SK-N-SH (cell line): ENCODE data around the gene ZNF366.

ENCODE experiments used
- CTCF ChIP-seq: fragments of 200-600 bp; sonication (generic); IDR thresholded peaks from 2 replicates; pipeline ENCODE4 v1.6.1; 2017; ENCODE audit warnings: antibody characterized with exemption, mild to moderate bottlenecking, moderate library complexity
- EP300 ChIP-seq, 2 experiments: IDR thresholded peaks; 2 replicates each; pipeline versions ENCODE4 v1.4.0 to v1.6.1; 2012; ENCODE audit warnings: borderline replicate concordance in 1 of 2, low read depth in 1 of 2, low read length in 1 of 2
- GABPA ChIP-seq: IDR thresholded peaks from 2 replicates; pipeline ENCODE4 v1.4.0; 2012; ENCODE audit warnings: low read depth, mild to moderate bottlenecking
- NFIC ChIP-seq: IDR thresholded peaks from 2 replicates; pipeline ENCODE4 v1.4.0; 2012; ENCODE audit warnings: borderline replicate concordance
- RAD21 ChIP-seq: IDR thresholded peaks from 2 replicates; pipeline ENCODE4 v1.6.1; 2012; ENCODE audit warnings: mild to moderate bottlenecking, low read length
- REST ChIP-seq: IDR thresholded peaks from 2 replicates; pipeline ENCODE4 v1.6.1; 2012; ENCODE audit warnings: mild to moderate bottlenecking, low read depth, low read length, moderate library complexity
- SMC3 ChIP-seq: IDR thresholded peaks from 2 replicates; pipeline ENCODE4 v1.6.1; 2012; ENCODE audit warnings: low read depth, low read length, improper control_type of control experiment
- TEAD4 ChIP-seq: IDR thresholded peaks from 2 replicates; pipeline ENCODE4 v1.4.0; 2012; ENCODE audit warnings: mild to moderate bottlenecking, borderline replicate concordance; ENCODE audit not compliant: insufficient read depth

GRCh38 chr5:72529383-72529782 is 22.2 kb upstream of the ZNF366 start:
- no peak for TF ChIP-seq REST
- TF ChIP-seq EP300 (IDR thresholded peaks at IDR 0.05; ENCODE audit: borderline replicate concordance in 1 of 2, low read depth in 1 of 2, low read length in 1 of 2), result no peak
- no peak for TF ChIP-seq GABPA
- no peak for TF ChIP-seq NFIC
- no peak for TF ChIP-seq RAD21
- TF ChIP-seq CTCF, result no peak
- TF ChIP-seq TEAD4, result no peak
- no peak for TF ChIP-seq SMC3
